Large intestine (tissue), 3 donors: ENCODE data around the gene SLX4IP. TPM values are rescaled to one million over a fixed set of nuclear protein-coding genes. Genes with fewer than 3 reads are reported as not detected.

Source experiments
- DNase-seq, 2 donors: peaks; one replicate each; pipeline versions ENCODE4 v3.0.0 to v3.0.0-alpha.2; 2013
- H3K27ac ChIP-seq: one replicate; pipeline ENCODE4 v1.5.1; 2013; ENCODE audit warnings: low read length
- H3K27me3 ChIP-seq: 2 replicates; pipeline ENCODE4 v1.6.1; 2013; ENCODE audit warnings: low read length; ENCODE audit not compliant: control insufficient read depth, insufficient read depth
- H3K36me3 ChIP-seq: 2 replicates; pipeline ENCODE4 v1.6.1; 2013; ENCODE audit warnings: low read length; ENCODE audit not compliant: control insufficient read depth, insufficient read depth
- H3K4me1 ChIP-seq: one replicate; pipeline ENCODE4 v1.6.1; 2013; ENCODE audit warnings: low read length; ENCODE audit not compliant: control insufficient read depth, insufficient read depth
- H3K4me3 ChIP-seq: one replicate; pipeline ENCODE4 v1.5.1; 2013; ENCODE audit warnings: low read length
- H3K9me3 ChIP-seq: one replicate; pipeline ENCODE4 v1.6.1; 2013; ENCODE audit warnings: mild to moderate bottlenecking, low read depth, low read length, moderate library complexity; ENCODE audit not compliant: control insufficient read depth
- WGBS: methylation state at CpG from one replicate; pipeline ENCODE4 v1.1.5; 2013; ENCODE audit warnings: low lambda C conversion rate; ENCODE audit not compliant: insufficient coverage; 5-methylcytosine and 5-hydroxymethylcytosine counted together
- polyA plus RNA-seq: library from polyadenylated mRNA; unstranded; fragments of 120-200 nt; gene quantifications from one replicate; pipeline ENCODE4 v1.2.1, GENCODE V29; 2013

Gene SLX4IP
- polyA plus RNA-seq, 1 donor: 7.2 TPM

- H3K27me3 ChIP-seq: no peaks in the 10 kb centered on the region
- H3K4me3 ChIP-seq: no peak overlapping the region
- no peaks in the 10 kb centered on the region for H3K9me3 ChIP-seq
- H3K27ac ChIP-seq: no peak overlapping the region
- no peak for DNase-seq
- H3K4me1 ChIP-seq: no peaks in the 10 kb centered on the region
- WGBS: no CpG with 5 or more reads among the region's 4 CpGs
- H3K36me3 ChIP-seq: no peaks in the 10 kb centered on the region
Measured at GRCh38 chr20:10445758-10446157, 10.7 kb downstream of the SLX4IP start.

- DNase-seq: peak in 1 of 2 donors; percentile 30
- Histone ChIP-seq H3K4me1 (no peaks in the 10 kb centered on the region), H3K27me3 (no peaks in the 10 kb centered on the region), H3K36me3 (no peaks in the 10 kb centered on the region), H3K4me3 (no peak overlapping the region), H3K9me3 (no peaks in the 10 kb centered on the region), H3K27ac (no peak overlapping the region)
- no CpG with 5 or more reads among the region's 3 CpGs for WGBS
Measured at GRCh38 chr20:10447028-10447427, 11.9 kb downstream of the SLX4IP start.

- no peaks in the 10 kb centered on the region for H3K9me3 ChIP-seq
- no peaks in the 10 kb centered on the region for H3K36me3 ChIP-seq
- DNase-seq: no peak
- H3K27me3 ChIP-seq: no peaks in the 10 kb centered on the region
- WGBS: 100% methylated on average over 1 of the region's 6 CpGs
- no peak overlapping the region for H3K4me3 ChIP-seq
- no peaks in the 10 kb centered on the region for H3K4me1 ChIP-seq
- no peak overlapping the region for H3K27ac ChIP-seq
Measured at GRCh38 chr20:10448270-10449156, 13.4 kb downstream of the SLX4IP start.

- no peak for DNase-seq
- WGBS: no CpG with 5 or more reads among the region's 2 CpGs
- Histone ChIP-seq H3K27ac (no peak overlapping the region), H3K9me3 (no peaks in the 10 kb centered on the region), H3K27me3 (no peaks in the 10 kb centered on the region), H3K4me3 (no peak overlapping the region), H3K4me1 (no peaks in the 10 kb centered on the region), H3K36me3 (no peaks in the 10 kb centered on the region)
Measured at GRCh38 chr20:10449270-10449669, 14.2 kb downstream of the SLX4IP start.

GRCh38 chr20:10453241-10453640, 18.1 kb downstream of the SLX4IP start:
- no peaks in the 10 kb centered on the region for H3K4me1 ChIP-seq
- no peaks in the 10 kb centered on the region for H3K9me3 ChIP-seq
- H3K27ac ChIP-seq: no peak overlapping the region
- no peak overlapping the region for H3K4me3 ChIP-seq
- H3K27me3 ChIP-seq: no peaks in the 10 kb centered on the region
- no peaks in the 10 kb centered on the region for H3K36me3 ChIP-seq
- DNase-seq: no peak
- WGBS: no CpG with 5 or more reads among the region's 5 CpGs

- Histone ChIP-seq H3K27ac (no peak overlapping the region), H3K9me3 (no peaks in the 10 kb centered on the region), H3K4me3 (no peak overlapping the region), H3K27me3 (no peaks in the 10 kb centered on the region), H3K36me3 (no peaks in the 10 kb centered on the region), H3K4me1 (no peaks in the 10 kb centered on the region)
- no peak for DNase-seq
Measured at GRCh38 chr20:10454151-10454750, 19.1 kb downstream of the SLX4IP start.

- Histone ChIP-seq H3K4me1 (no peaks in the 10 kb centered on the region), H3K36me3 (no peaks in the 10 kb centered on the region), H3K27ac (no peak overlapping the region), H3K27me3 (no peaks in the 10 kb centered on the region), H3K4me3 (no peak overlapping the region), H3K9me3 (no peaks in the 10 kb centered on the region)
- WGBS: no CpG with 5 or more reads among the region's 2 CpGs
- no peak for DNase-seq
Measured at GRCh38 chr20:10461495-10461894, 26.4 kb downstream of the SLX4IP start.

- H3K27ac ChIP-seq: no peak overlapping the region
- no peaks in the 10 kb centered on the region for H3K4me1 ChIP-seq
- no peak for DNase-seq
- H3K27me3 ChIP-seq: no peaks in the 10 kb centered on the region
- no peaks in the 10 kb centered on the region for H3K36me3 ChIP-seq
- no peak overlapping the region for H3K4me3 ChIP-seq
- no peaks in the 10 kb centered on the region for H3K9me3 ChIP-seq
Measured at GRCh38 chr20:10462516-10462915, 27.4 kb downstream of the SLX4IP start.

GRCh38 chr20:10463622-10464021, 28.5 kb downstream of the SLX4IP start:
- Histone ChIP-seq H3K4me1 (no peaks in the 10 kb centered on the region), H3K27ac (no peak overlapping the region), H3K4me3 (no peak overlapping the region), H3K27me3 (no peaks in the 10 kb centered on the region), H3K36me3 (no peaks in the 10 kb centered on the region), H3K9me3 (no peaks in the 10 kb centered on the region)
- DNase-seq: no peak
- WGBS: no CpG with 5 or more reads among the region's 2 CpGs

- Histone ChIP-seq H3K4me1 (no peaks in the 10 kb centered on the region), H3K9me3 (no peaks in the 10 kb centered on the region), H3K4me3 (no peak overlapping the region), H3K36me3 (no peaks in the 10 kb centered on the region), H3K27ac (no peak overlapping the region), H3K27me3 (no peaks in the 10 kb centered on the region)
- DNase-seq: no peak
- WGBS: no CpG with 5 or more reads among the region's 3 CpGs
Measured at GRCh38 chr20:10465135-10465534, 30.0 kb downstream of the SLX4IP start.

- H3K36me3 ChIP-seq: no peaks in the 10 kb centered on the region
- H3K27me3 ChIP-seq: no peaks in the 10 kb centered on the region
- H3K9me3 ChIP-seq: no peaks in the 10 kb centered on the region
- H3K4me3 ChIP-seq: no peak overlapping the region
- H3K4me1 ChIP-seq: no peaks in the 10 kb centered on the region
- no peak overlapping the region for H3K27ac ChIP-seq
- WGBS: no CpG with 5 or more reads among the region's 4 CpGs
- DNase-seq: peak in 1 of 2 donors; percentile 10
Measured at GRCh38 chr20:10466325-10466724, 31.2 kb downstream of the SLX4IP start.
